HepG2 (cell line): ENCODE data around the gene ATRN. TPM values are rescaled to one million over a fixed set of nuclear protein-coding genes. Genes with fewer than 3 reads are reported as not detected.
A peak's percentile ranks its signal among the peaks of the same experiment; 100 is the strongest.

Experiments used
- AHR ChIP-seq: IDR thresholded peaks from 2 replicates; pipeline ENCODE4 v1.6.1; 2018; ENCODE audit warnings: missing genetic modification reagents, missing compliant biosample characterization
- ATF5 ChIP-seq: sonication (generic); formaldehyde crosslinking; IDR thresholded peaks from 2 replicates; pipeline ENCODE4 v1.4.0; 2020; ENCODE audit warnings: mild to moderate bottlenecking, low read depth, missing genetic modification reagents
- ERF ChIP-seq: IDR thresholded peaks from 2 replicates; pipeline ENCODE4 v1.6.1; 2018; ENCODE audit warnings: missing biosample characterization, missing genetic modification reagents
- FOXJ3 ChIP-seq: sonication (generic); formaldehyde crosslinking; IDR thresholded peaks from 2 replicates; pipeline ENCODE4 v1.4.0; 2020; ENCODE audit warnings: missing genetic modification reagents, mild to moderate bottlenecking, borderline replicate concordance
- PATZ1 ChIP-seq: sonication (generic); formaldehyde crosslinking; IDR thresholded peaks from 2 replicates; pipeline ENCODE4 v1.4.0; 2020; ENCODE audit warnings: missing genetic modification reagents
- PHF5A ChIP-seq: IDR thresholded peaks from one replicate; pipeline ENCODE4 v1.6.1; 2018; ENCODE audit warnings: low read depth, missing genetic modification reagents; ENCODE audit not compliant: unreplicated experiment
- POLR2AphosphoS5 ChIP-seq: IDR thresholded peaks from 2 replicates; pipeline ENCODE4 v1.6.1; 2012; ENCODE audit warnings: low read depth, low read length
- PRDM10 ChIP-seq: sonication (generic); formaldehyde crosslinking; IDR thresholded peaks from 2 replicates; pipeline ENCODE4 v1.4.0; 2020; ENCODE audit warnings: low read depth, missing genetic modification reagents
- REXO4 ChIP-seq: sonication (generic); formaldehyde crosslinking; IDR thresholded peaks from 2 replicates; pipeline ENCODE4 v1.8.0; 2022; ENCODE audit warnings: missing genetic modification reagents, mild to moderate bottlenecking, borderline replicate concordance
- RFX1 ChIP-seq: fragments of 450-650 bp; IDR thresholded peaks from 2 replicates; pipeline ENCODE4 v1.6.1; 2017
- SMAD9 ChIP-seq: sonication (generic); formaldehyde crosslinking; IDR thresholded peaks from 2 replicates; pipeline ENCODE4 v1.5.1; 2020; ENCODE audit warnings: mild to moderate bottlenecking, missing genetic modification reagents
- SRSF1 ChIP-seq: fragments of 200-400 bp; formaldehyde crosslinking; optimal IDR thresholded peaks from 2 replicates; pipeline ENCODE3; 2017; ENCODE audit warnings: mild to moderate bottlenecking, low read depth, low read length, moderate library complexity
- TCF7 ChIP-seq: sonication (generic); IDR thresholded peaks from 2 replicates; pipeline ENCODE4 v1.6.1; 2016; ENCODE audit warnings: antibody characterized with exemption, low read depth
- THYN1 ChIP-seq: sonication (generic); formaldehyde crosslinking; IDR thresholded peaks from 2 replicates; pipeline ENCODE4 v1.8.1; 2023; ENCODE audit warnings: low read depth, mild to moderate bottlenecking, moderate library complexity, missing genetic modification reagents, borderline replicate concordance
- ZBTB38 ChIP-seq: sonication (generic); formaldehyde crosslinking; IDR thresholded peaks from 2 replicates; pipeline ENCODE4 v1.5.1; 2020; ENCODE audit warnings: mild to moderate bottlenecking, missing genetic modification reagents
- ZBTB4 ChIP-seq: sonication (generic); formaldehyde crosslinking; IDR thresholded peaks from 2 replicates; pipeline ENCODE4 v1.4.0; 2020; ENCODE audit warnings: missing genetic modification reagents, mild to moderate bottlenecking, borderline replicate concordance
- ZNF362 ChIP-seq: sonication (generic); formaldehyde crosslinking; IDR thresholded peaks from 2 replicates; pipeline ENCODE4 v1.4.0; 2020; ENCODE audit warnings: missing genetic modification reagents, mild to moderate bottlenecking, borderline replicate concordance
- ZNF446 ChIP-seq: sonication (generic); formaldehyde crosslinking; IDR thresholded peaks from 2 replicates; pipeline ENCODE4 v1.5.0; 2020; ENCODE audit warnings: mild to moderate bottlenecking, missing genetic modification reagents
- ZNF598 ChIP-seq: sonication (generic); formaldehyde crosslinking; IDR thresholded peaks from 2 replicates; pipeline ENCODE4 v1.5.1; 2020; ENCODE audit warnings: mild to moderate bottlenecking, missing genetic modification reagents, borderline replicate concordance
- polyA plus RNA-seq, 8 experiments: library from polyadenylated mRNA; depleted of rRNA in 3 of 8; stranded (reverse) in 7 of 8; unstranded in 1 of 8; fragments of >200 nt; fragmentation: Illumina TruSeq in 4 of 8; extraction: Trizol in 4 of 8; gene quantifications; 2 replicates each; pipeline versions ENCODE4 v1.2.1 to v1.2.3, GENCODE V29; 2011 to 2016; ENCODE audit warnings: low read depth in 4 of 8, missing spikeins in 1 of 8, mixed read lengths in 1 of 8; ENCODE audit not compliant: insufficient read depth in 1 of 8
- total RNA-seq, 5 experiments: library from RNA; depleted of rRNA; stranded (reverse); fragments of >200 nt; fragmentation: Illumina TruSeq; extraction: Trizol; gene quantifications; 2 replicates each; pipeline ENCODE4 v1.2.3, GENCODE V29; 2016; ENCODE audit warnings: low read depth in 1 of 5

The ATRN gene
- total and polyA plus RNA-seq, 2 of the 13 experiments (the other 11 are each of a cell fraction or from before 2014, with no cell fraction given): 44.2 to 81.1 TPM

- TF ChIP-seq ZNF598 (CRISPR knock-in tag) (no peak), ZNF446 (CRISPR knock-in tag) (no peak), ZNF362 (CRISPR knock-in tag) (peak; percentile 73; the same call in 1 of the 2 replicates), TCF7 (no peak), ZBTB38 (no peak), POLR2AphosphoS5 (no peak), AHR (CRISPR knock-in tag) (no peak), PRDM10 (CRISPR knock-in tag) (no peak), PHF5A (peak; percentile 62), ATF5 (CRISPR knock-in tag) (no peak), FOXJ3 (CRISPR knock-in tag) (no peak), THYN1 (no peak), ZBTB4 (CRISPR knock-in tag) (no peak), ERF (CRISPR knock-in tag) (0 out of 2 replicates have a peak, but pooled peaks have one; percentile 39), RFX1 (no peak), SMAD9 (no peak), SRSF1 (no peak), PATZ1 (CRISPR knock-in tag) (no peak), REXO4 (CRISPR knock-in tag) (no peak)
Observed at GRCh38 chr20:3477861-3478544, 7.2 kb downstream of the ATRN start (continued).
